CD4-positive, alpha-beta T cell (primary cell): ENCODE measurements around the gene ERP44. TPM values are rescaled to one million over a fixed set of nuclear protein-coding genes. Genes with fewer than 3 reads are reported as not detected.

Source experiments
- ATAC-seq: fragments of 200-7000 bp; cut with Tn5 transposase; one replicate; pipeline ENCODE4 v1.10.0; 2022; ENCODE audit warnings: mild to moderate bottlenecking; ENCODE audit not compliant: poor library complexity
- CTCF ChIA-PET: fragments of 350-600 bp; sonication (Branson Sonifier 250); formaldehyde crosslinking; loops from one replicate; lab custom pipeline; 2021; ENCODE audit warnings: antibody characterized with exemption, inconsistent platforms; lab: Charles Lee
- POLR2A ChIA-PET: fragments of 350-600 bp; sonication (Branson Sonifier 250); formaldehyde crosslinking; loops from one replicate; lab custom pipeline; 2021; ENCODE audit warnings: antibody characterized with exemption, inconsistent platforms; lab: Charles Lee
- DNase-seq, 14 experiments: peaks; one replicate each; pipeline ENCODE4 v3.0.0-alpha.2; 2013 to 2020; ENCODE audit warnings: mixed read lengths in 2 of 14
- H3K27ac ChIP-seq, 2 donors: one replicate each; pipeline versions ENCODE4 v1.5.1 to v1.7.0; 2013; ENCODE audit warnings: low read length in 2 of 2, low read depth in 1 of 2, mild to moderate bottlenecking in 1 of 2
- H3K27me3 ChIP-seq, 2 experiments: 1 replicate in 1 of 2; 2 replicates in 1 of 2; pipeline versions ENCODE4 v1.6.1 to v1.7.0; 2013; ENCODE audit warnings: low read length in 2 of 2, control low read depth in 1 of 2, mild to moderate bottlenecking in 1 of 2, moderate library complexity in 1 of 2; ENCODE audit not compliant: insufficient read depth in 2 of 2, control insufficient read depth in 1 of 2
- H3K36me3 ChIP-seq: one replicate; pipeline ENCODE4 v1.6.1; 2013; ENCODE audit warnings: low read length, control low read depth; ENCODE audit not compliant: insufficient read depth
- H3K4me1 ChIP-seq: one replicate; pipeline ENCODE4 v1.6.1; 2013; ENCODE audit warnings: low read length, control low read depth; ENCODE audit not compliant: insufficient read depth
- H3K4me3 ChIP-seq: one replicate; pipeline ENCODE4 v1.5.1; 2013; ENCODE audit warnings: mild to moderate bottlenecking, low read length, moderate library complexity
- H3K9me3 ChIP-seq, 2 experiments: 1 replicate in 1 of 2; 2 replicates in 1 of 2; pipeline versions ENCODE4 v1.6.1 to v1.7.0; 2013; ENCODE audit warnings: low read length in 2 of 2, mild to moderate bottlenecking in 2 of 2, control low read depth in 1 of 2, moderate library complexity in 1 of 2; ENCODE audit not compliant: control insufficient read depth in 1 of 2, insufficient read depth in 1 of 2
- H3K27ac Mint-ChIP-seq: one replicate; pipeline ENCODE4 v1.8.0; 2020; ENCODE audit warnings: mixed read lengths
- H3K27me3 Mint-ChIP-seq: one replicate; pipeline ENCODE4 v1.8.0; 2021; ENCODE audit warnings: mixed read lengths
- H3K36me3 Mint-ChIP-seq: one replicate; pipeline ENCODE4 v1.8.0; 2021; ENCODE audit warnings: low read depth, mixed read lengths
- H3K4me1 Mint-ChIP-seq: one replicate; pipeline ENCODE4 v1.8.0; 2021; ENCODE audit warnings: low read depth, mixed read lengths
- H3K4me3 Mint-ChIP-seq: one replicate; pipeline ENCODE4 v1.8.0; 2020; ENCODE audit warnings: mild to moderate bottlenecking, mixed read lengths
- H3K9me3 Mint-ChIP-seq: one replicate; pipeline ENCODE4 v1.8.0; 2020; ENCODE audit warnings: mixed read lengths
- CTCF ChIP-seq: fragments of 200-600 bp; IDR thresholded peaks from one replicate; pipeline ENCODE4 v1.8.0; 2022; ENCODE audit warnings: antibody characterized with exemption, mild to moderate bottlenecking
- intact Hi-C, 2 experiments: fragments of 100-400 bp; cut with DNase I in 1 of 2; cut with micrococcal nuclease in 1 of 2; formaldehyde crosslinking; loops; one replicate each; pipeline versions ENCODE4 v1.15.1 to v1.9.0; 2023 to 2025; cut with DNase I, micrococcal nuclease
- total RNA-seq, 174 experiments: library from RNA in 2 of 174; stranded (reverse) in 2 of 174; gene quantifications; one replicate each; pipeline ENCODE4 v1.2.3 and lab custom pipeline; 2021 to 2026

ERP44 gene
- total RNA-seq, 2 experiments from 2014 or later: 6.8 to 7.1 TPM

GRCh38 chr9:99986642-99987041 is 112.2 kb downstream of the ERP44 start:
- H3K36me3 Mint-ChIP-seq: peaks cover 70% of the 10 kb centered on the region
- ChIA-PET CTCF (no interaction called here), POLR2A (no interaction called here)
- no peak overlapping the region for H3K27ac Mint-ChIP-seq
- DNase-seq (no peak), ATAC-seq (no peak)
- no peak overlapping the region for H3K4me3 Mint-ChIP-seq
- Histone ChIP-seq H3K27me3 (no peaks in the 10 kb centered on the region), H3K36me3 (peaks cover 7% of the 10 kb centered on the region), H3K4me1 (no peaks in the 10 kb centered on the region), H3K9me3 (peaks cover 0 to 9% of the 10 kb centered on the region in 2 experiments), H3K27ac (no peak overlapping the region), H3K4me3 (no peak overlapping the region)
- H3K9me3 Mint-ChIP-seq: peaks cover 6% of the 10 kb centered on the region
- H3K4me1 Mint-ChIP-seq: no peaks in the 10 kb centered on the region
- no peaks in the 10 kb centered on the region for H3K27me3 Mint-ChIP-seq
- intact Hi-C loops: no loop called here
- no peak for TF ChIP-seq CTCF

- Mint-ChIP-seq H3K4me1 (peaks cover 4% of the 10 kb centered on the region), H3K9me3 (no peaks in the 10 kb centered on the region), H3K27me3 (no peaks in the 10 kb centered on the region), H3K4me3 (no peak overlapping the region), H3K36me3 (peaks cover 44% of the 10 kb centered on the region), H3K27ac (no peak overlapping the region)
- ATAC-seq (no peak), DNase-seq (no peak)
- peaks cover 3% of the 10 kb centered on the region for H3K36me3 ChIP-seq
- TF ChIP-seq CTCF: no peak
- POLR2A ChIA-PET: interaction anchor here (0.6 kb wide), 1 partner anchor 39 kb away, joined by 3 read pairs; no protein-coding TSS in a partner anchor
- H3K27me3 ChIP-seq: no peaks in the 10 kb centered on the region
- intact Hi-C loops: loop anchor here in 1 of 2 experiments (5.0 kb wide), 1 partner anchor 503 kb away; no protein-coding TSS in a partner anchor
- CTCF ChIA-PET: no interaction called here
- no peaks in the 10 kb centered on the region for H3K9me3 ChIP-seq
- no peak overlapping the region for H3K27ac ChIP-seq
- H3K4me1 ChIP-seq: no peaks in the 10 kb centered on the region
- no peak overlapping the region for H3K4me3 ChIP-seq
Observed at GRCh38 chr9:99980598-99980997, 118.2 kb downstream of the ERP44 start.

GRCh38 chr9:99978221-99978620 is 120.6 kb downstream of the ERP44 start:
- POLR2A ChIA-PET: no interaction called here
- intact Hi-C loops: no loop called here
- Histone ChIP-seq H3K27me3 (no peaks in the 10 kb centered on the region), H3K9me3 (no peaks in the 10 kb centered on the region), H3K36me3 (peaks cover 3% of the 10 kb centered on the region), H3K4me3 (no peak overlapping the region), H3K27ac (no peak overlapping the region), H3K4me1 (no peaks in the 10 kb centered on the region)
- H3K36me3 Mint-ChIP-seq: peaks cover 36% of the 10 kb centered on the region
- no peak overlapping the region for H3K4me3 Mint-ChIP-seq
- peak overlapping the region; percentile 38 for H3K27ac Mint-ChIP-seq
- CTCF ChIA-PET: no interaction called here
- H3K9me3 Mint-ChIP-seq: no peaks in the 10 kb centered on the region
- no peak for DNase-seq
- peaks cover 4% of the 10 kb centered on the region for H3K4me1 Mint-ChIP-seq
- TF ChIP-seq CTCF: no peak
- no peaks in the 10 kb centered on the region for H3K27me3 Mint-ChIP-seq
- no peak for ATAC-seq
